Activated T-helper 1 cell treated with anti-CD3 and anti-CD28 coated beads, Interleukin-12 subunit alpha, Interleukin-12 subunit beta, Interleukin-2, Interleukin-4 antibody, amounts not matched to agents 30 ng/mL and 10 ng/mL and 1 ng/mL, durations not matched to agents 14 hours and 24 hours and 36 hours (primary cell): ENCODE results near the gene LRIG1. TPM values are rescaled to one million over a fixed set of nuclear protein-coding genes. Genes with fewer than 3 reads are reported as not detected.

ENCODE experiments used
- DNase-seq: peaks from one replicate; pipeline ENCODE4 v3.0.0; 2021; ENCODE audit warnings: low spot score
- H3K27ac Mint-ChIP-seq: one replicate; pipeline ENCODE4 v1.8.0; 2021; ENCODE audit warnings: mild to moderate bottlenecking, mixed read lengths
- H3K27me3 Mint-ChIP-seq: one replicate; pipeline ENCODE4 v1.8.0; 2022; ENCODE audit warnings: mild to moderate bottlenecking, moderate library complexity, mixed read lengths; ENCODE audit not compliant: insufficient read depth
- H3K36me3 Mint-ChIP-seq: one replicate; pipeline ENCODE4 v1.8.0; 2021; ENCODE audit warnings: low read depth, mixed read lengths
- H3K4me1 Mint-ChIP-seq: one replicate; pipeline ENCODE4 v1.8.0; 2021; ENCODE audit warnings: low read depth, mixed read lengths
- H3K4me3 Mint-ChIP-seq: one replicate; pipeline ENCODE4 v1.8.0; 2021; ENCODE audit warnings: mild to moderate bottlenecking, moderate library complexity, mixed read lengths
- H3K9me3 Mint-ChIP-seq: one replicate; pipeline ENCODE4 v1.8.0; 2021; ENCODE audit warnings: mixed read lengths
- intact Hi-C: fragments of 100-400 bp; cut with micrococcal nuclease; formaldehyde crosslinking; loops from one replicate; pipeline ENCODE4 v1.15.1; 2024
- total RNA-seq: library from RNA; stranded (reverse); gene quantifications from 2 replicates; pipeline ENCODE4 v1.2.3, GENCODE V29; 2022

LRIG1 gene
- total RNA-seq, 1 donor from 2014 or later, result 57.4 TPM

DNA sequence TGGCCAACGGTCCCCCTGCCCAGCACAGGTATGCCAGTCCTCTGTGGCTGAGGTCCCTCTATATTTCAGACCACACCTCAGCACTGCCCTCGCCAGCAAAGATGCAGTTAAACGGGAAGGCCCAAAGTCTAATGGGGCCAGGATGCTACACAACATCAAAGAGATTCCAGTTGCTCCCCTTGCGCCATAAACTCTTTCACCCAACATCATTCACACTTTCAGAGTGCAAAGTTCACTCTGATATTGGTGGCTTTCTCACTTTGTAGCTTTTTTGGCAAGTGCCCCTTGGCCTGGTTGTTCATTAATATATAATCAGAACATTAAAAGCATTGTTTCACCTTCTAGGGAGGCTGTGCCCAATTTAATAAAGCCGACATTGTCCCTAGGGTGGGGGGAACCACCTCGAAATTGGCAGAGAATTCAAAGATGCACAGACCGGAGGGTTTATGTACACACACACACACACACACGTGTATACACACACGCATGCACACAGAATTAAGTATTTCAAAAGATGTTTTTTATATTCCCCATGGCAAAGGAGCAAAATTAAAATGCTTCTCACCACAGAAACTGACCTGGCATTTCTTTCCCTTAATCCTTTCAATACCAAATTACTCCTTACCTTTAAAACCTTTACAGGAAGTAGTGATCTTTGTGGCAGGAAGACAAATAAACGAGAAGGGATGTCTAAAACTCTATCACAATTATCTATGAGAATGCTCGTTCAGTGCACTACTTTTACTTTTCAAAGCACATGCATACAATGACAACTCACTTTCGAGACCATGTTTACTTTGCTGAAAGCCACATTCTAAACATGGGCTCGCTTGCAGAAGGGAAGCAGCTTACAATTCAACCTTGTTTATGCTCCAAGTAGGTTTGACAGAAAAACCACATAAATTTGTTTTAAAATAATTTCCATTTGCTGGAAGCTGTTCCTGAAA, 19.5 kb downstream of the LRIG1 start:
- intact Hi-C loops, result loop anchor here (1.0 to 5.0 kb wide), 4 partner anchors 9 to 1176 kb away; no protein-coding TSS in a partner anchor
- no peaks in the 10 kb centered on the region for H3K27me3 Mint-ChIP-seq
- peaks cover 15% of the 10 kb centered on the region for H3K9me3 Mint-ChIP-seq
- peak overlapping the region; percentile 89 for H3K27ac Mint-ChIP-seq
- no peak for DNase-seq
- H3K36me3 Mint-ChIP-seq, result peaks cover 47% of the 10 kb centered on the region
- H3K4me3 Mint-ChIP-seq, result peak overlapping the region; percentile 72
- peaks cover 33% of the 10 kb centered on the region for H3K4me1 Mint-ChIP-seq

GRCh38 chr3:66480666-66481065, 20.2 kb downstream of the LRIG1 start:
- peaks cover 44% of the 10 kb centered on the region for H3K36me3 Mint-ChIP-seq
- intact Hi-C loops, result loop anchor here (1.0 to 5.0 kb wide), 4 partner anchors 8 to 1177 kb away; no protein-coding TSS in a partner anchor
- H3K27me3 Mint-ChIP-seq, result no peaks in the 10 kb centered on the region
- H3K4me1 Mint-ChIP-seq, result peaks cover 26% of the 10 kb centered on the region
- DNase-seq, result peak; percentile 45
- peak overlapping the region; percentile 89 for H3K27ac Mint-ChIP-seq
- peaks cover 15% of the 10 kb centered on the region for H3K9me3 Mint-ChIP-seq
- peak overlapping the region; percentile 72 for H3K4me3 Mint-ChIP-seq

- Mint-ChIP-seq H3K4me3 (peak overlapping the region; percentile 36), H3K27me3 (no peaks in the 10 kb centered on the region), H3K27ac (peak overlapping the region; percentile 89), H3K36me3 (peaks cover 38% of the 10 kb centered on the region), H3K4me1 (peaks cover 18% of the 10 kb centered on the region), H3K9me3 (peaks cover 15% of the 10 kb centered on the region)
- no peak for DNase-seq
- intact Hi-C loops, result loop anchor here (1.0 to 10.0 kb wide), 2 partner anchors 22 to 445 kb away; partner anchors contain the start of genes LRIG1 and MAGI1
These were observed 21.3 kb downstream of the LRIG1 start for GRCh38 chr3:66479532-66479947.

GRCh38 chr3:66478960-66479359, 21.9 kb downstream of the LRIG1 start:
- H3K27me3 Mint-ChIP-seq, result no peaks in the 10 kb centered on the region
- intact Hi-C loops, result loop anchor here (1.0 to 10.0 kb wide), 2 partner anchors 22 to 444 kb away; partner anchors contain the start of genes LRIG1 and MAGI1
- peaks cover 13% of the 10 kb centered on the region for H3K4me1 Mint-ChIP-seq
- peaks cover 15% of the 10 kb centered on the region for H3K9me3 Mint-ChIP-seq
- peak overlapping the region; percentile 89 for H3K27ac Mint-ChIP-seq
- peak overlapping the region; percentile 36 for H3K4me3 Mint-ChIP-seq
- peaks cover 32% of the 10 kb centered on the region for H3K36me3 Mint-ChIP-seq
- DNase-seq, result no peak

DNA sequence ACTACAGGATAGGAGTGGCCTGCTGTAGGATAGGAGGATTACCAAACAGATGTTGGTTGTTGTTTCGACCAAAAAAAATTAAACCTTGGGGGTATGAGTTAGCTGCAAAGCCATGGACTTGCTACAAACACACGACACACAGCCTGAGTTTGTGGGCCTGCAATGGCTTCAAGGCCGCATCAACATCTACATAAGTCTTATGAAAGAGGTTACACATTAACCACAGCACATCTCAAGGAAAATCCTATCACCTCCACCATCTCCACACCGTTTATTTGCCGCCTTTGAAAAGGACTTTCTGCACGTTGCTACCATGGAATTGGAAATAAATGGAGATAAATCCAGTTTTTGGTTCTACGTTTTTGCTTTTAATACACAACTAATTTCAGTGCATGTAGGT, 23.0 kb downstream of the LRIG1 start:
- intact Hi-C loops, result loop anchor here (10.0 kb wide), 1 partner anchor 443 kb away; the partner anchor contains the start of gene MAGI1
- Mint-ChIP-seq H3K4me3 (no peak overlapping the region), H3K27ac (peak overlapping the region; percentile 50), H3K36me3 (peaks cover 29% of the 10 kb centered on the region), H3K4me1 (peaks cover 2% of the 10 kb centered on the region), H3K9me3 (peaks cover 15% of the 10 kb centered on the region), H3K27me3 (no peaks in the 10 kb centered on the region)
- DNase-seq, result no peak

GRCh38 chr3:66476852-66477381, 23.9 kb downstream of the LRIG1 start:
- H3K36me3 Mint-ChIP-seq, result peaks cover 29% of the 10 kb centered on the region
- intact Hi-C loops, result loop anchor here (10.0 kb wide), 1 partner anchor 442 kb away; the partner anchor contains the start of gene MAGI1
- peaks cover 15% of the 10 kb centered on the region for H3K9me3 Mint-ChIP-seq
- DNase-seq, result no peak
- no peak overlapping the region for H3K27ac Mint-ChIP-seq
- H3K4me1 Mint-ChIP-seq, result peaks cover 2% of the 10 kb centered on the region
- no peak overlapping the region for H3K4me3 Mint-ChIP-seq
- H3K27me3 Mint-ChIP-seq, result no peaks in the 10 kb centered on the region

DNA sequence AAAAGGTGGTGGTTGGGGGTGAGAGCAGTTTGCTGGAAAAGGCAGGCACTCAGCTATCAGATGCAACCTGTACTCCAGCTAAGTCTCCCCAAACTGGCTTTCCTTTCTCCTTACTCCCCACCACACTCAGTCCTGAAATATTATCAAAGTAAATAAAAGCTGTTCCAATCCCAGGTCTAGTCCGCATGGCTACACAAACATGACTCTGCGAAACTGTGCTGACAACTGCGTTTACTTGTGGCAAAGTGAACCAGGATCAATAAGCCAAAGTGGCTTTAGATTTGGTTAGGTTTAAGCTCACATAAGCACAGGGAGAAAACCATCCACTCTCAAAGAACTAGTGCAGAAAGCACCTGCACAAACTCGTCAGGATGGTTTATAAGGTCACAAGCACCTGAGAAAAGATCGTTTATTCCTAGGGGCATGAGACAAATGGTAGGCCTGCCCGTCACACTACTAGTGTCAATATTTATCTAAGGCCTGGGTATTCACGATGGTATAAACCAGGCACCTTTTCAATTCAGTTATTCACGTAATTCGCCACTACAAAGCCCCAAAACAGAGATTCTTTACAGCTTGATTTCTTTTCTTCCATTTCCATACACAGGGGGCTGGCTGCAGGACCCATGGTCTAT, 25.3 kb downstream of the LRIG1 start:
- no peak overlapping the region for H3K4me3 Mint-ChIP-seq
- H3K4me1 Mint-ChIP-seq, result peaks cover 15% of the 10 kb centered on the region
- intact Hi-C loops, result loop anchor here (10.0 kb wide), 1 partner anchor 441 kb away; the partner anchor contains the start of gene MAGI1
- no peaks in the 10 kb centered on the region for H3K27me3 Mint-ChIP-seq
- H3K36me3 Mint-ChIP-seq, result peaks cover 25% of the 10 kb centered on the region
- no peak for DNase-seq
- H3K9me3 Mint-ChIP-seq, result peaks cover 13% of the 10 kb centered on the region
- H3K27ac Mint-ChIP-seq, result no peak overlapping the region

- Mint-ChIP-seq H3K36me3 (peaks cover 24% of the 10 kb centered on the region), H3K27me3 (no peaks in the 10 kb centered on the region), H3K27ac (no peak overlapping the region), H3K9me3 (no peaks in the 10 kb centered on the region), H3K4me1 (peaks cover 33% of the 10 kb centered on the region), H3K4me3 (peak overlapping the region; percentile 76)
- intact Hi-C loops, result loop anchor here (5.0 to 10.0 kb wide), 2 partner anchors 439 to 874 kb away; partner anchors contain the start of gene MAGI1
- DNase-seq, result no peak
These were observed 27.1 kb downstream of the LRIG1 start for GRCh38 chr3:66473692-66474091.

DNA sequence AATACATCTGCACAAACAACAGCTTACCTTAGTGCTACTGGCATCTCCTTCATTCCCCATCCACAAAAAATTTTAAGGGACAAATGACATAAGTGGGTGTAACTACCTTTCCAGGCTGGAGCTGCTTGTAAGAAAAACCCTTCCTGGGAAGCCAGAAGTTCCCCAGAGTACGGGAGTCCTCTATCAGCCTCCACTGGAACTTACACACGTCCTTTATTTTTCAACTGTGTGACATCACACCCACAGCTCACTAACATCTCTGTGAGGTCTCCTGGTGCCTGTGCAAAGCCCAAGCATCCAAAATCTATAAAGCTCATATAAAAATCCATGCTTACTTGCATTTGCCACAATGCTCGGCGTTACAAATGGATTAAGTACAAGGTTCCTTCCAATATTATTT, 27.6 kb downstream of the LRIG1 start:
- no peak overlapping the region for H3K27ac Mint-ChIP-seq
- H3K4me1 Mint-ChIP-seq, result peaks cover 38% of the 10 kb centered on the region
- no peaks in the 10 kb centered on the region for H3K9me3 Mint-ChIP-seq
- peak overlapping the region; percentile 76 for H3K4me3 Mint-ChIP-seq
- no peaks in the 10 kb centered on the region for H3K27me3 Mint-ChIP-seq
- intact Hi-C loops, result loop anchor here (5.0 to 10.0 kb wide), 2 partner anchors 438 to 874 kb away; partner anchors contain the start of gene MAGI1
- no peak for DNase-seq
- H3K36me3 Mint-ChIP-seq, result peaks cover 24% of the 10 kb centered on the region

DNA sequence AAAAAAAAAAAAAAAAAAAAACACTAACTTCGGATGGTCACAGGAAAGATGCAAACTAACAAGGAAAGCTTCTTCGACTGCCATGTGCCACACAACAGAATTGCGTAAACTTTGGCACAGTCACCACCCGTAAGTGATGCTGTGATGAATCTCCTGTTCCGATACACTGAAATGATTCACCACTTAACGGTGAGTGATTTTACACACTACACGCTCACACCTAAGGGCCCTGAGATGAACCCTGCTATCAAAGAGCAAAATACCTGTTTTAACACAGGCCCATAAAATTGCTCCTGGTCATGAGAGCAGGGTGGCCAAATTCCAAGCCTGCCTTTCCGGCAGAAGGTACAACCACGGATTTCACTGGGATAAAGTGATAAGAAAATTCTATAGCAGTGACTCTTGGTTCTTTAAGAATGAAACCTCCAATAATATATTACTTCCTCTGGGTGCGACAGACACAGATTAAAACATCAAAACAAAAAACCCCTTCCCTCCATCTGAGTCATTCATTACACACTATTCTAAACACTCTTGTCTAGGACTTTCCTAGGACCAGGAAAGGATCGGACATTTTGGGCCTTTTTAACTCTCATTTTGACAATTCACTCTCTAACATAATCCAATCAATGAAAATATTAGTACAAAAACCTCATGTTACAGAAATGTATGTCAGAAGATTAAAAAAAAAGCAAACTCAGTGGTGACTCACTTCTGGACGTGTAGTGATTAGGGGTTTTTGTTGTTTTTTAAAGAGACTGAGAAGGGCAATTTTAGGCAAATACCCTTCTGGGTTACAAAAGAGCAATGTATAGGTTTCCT, 28.3 kb downstream of the LRIG1 start:
- Mint-ChIP-seq H3K4me3 (peak overlapping the region; percentile 76), H3K27ac (no peak overlapping the region), H3K4me1 (peaks cover 44% of the 10 kb centered on the region), H3K36me3 (peaks cover 23% of the 10 kb centered on the region), H3K27me3 (no peaks in the 10 kb centered on the region), H3K9me3 (no peaks in the 10 kb centered on the region)
- DNase-seq, result peak; percentile 48
- intact Hi-C loops, result loop anchor here (1.0 to 10.0 kb wide), 5 partner anchors 9 to 875 kb away; partner anchors contain the start of genes LRIG1 and MAGI1

DNA sequence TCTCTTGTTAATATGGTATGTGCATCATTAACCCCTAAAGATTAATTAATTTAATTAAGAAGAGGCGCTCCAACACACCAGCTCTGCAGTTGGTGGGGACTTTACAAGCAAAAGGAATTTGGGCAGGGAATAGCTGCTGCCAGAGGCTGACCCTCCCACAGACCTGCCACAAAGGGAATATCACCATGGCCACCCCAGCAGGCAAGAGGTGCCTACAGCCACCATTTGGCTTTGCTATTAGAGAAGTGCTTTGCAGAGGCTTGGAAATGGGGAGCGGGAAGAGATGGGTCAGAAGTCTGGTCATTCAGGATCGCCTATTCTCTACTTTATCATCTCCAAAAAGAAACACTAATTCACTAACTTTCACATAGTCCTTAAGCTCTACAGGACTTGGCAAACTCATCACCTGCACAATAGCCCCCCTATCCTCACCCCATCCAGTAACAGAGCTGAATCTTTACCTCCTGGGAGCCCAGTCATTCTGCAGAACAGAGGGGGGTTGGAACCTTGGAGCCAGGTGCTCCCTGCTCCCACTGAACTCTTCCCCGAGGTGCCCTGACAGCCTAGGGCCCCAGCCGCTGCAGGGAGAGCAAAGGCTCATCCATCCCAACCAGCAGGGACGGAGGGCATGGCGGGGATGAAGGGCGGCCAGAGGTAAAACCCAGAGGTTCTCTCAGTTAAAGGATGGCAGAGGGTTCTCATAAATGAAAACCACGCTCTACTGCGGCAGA, 29.7 kb downstream of the LRIG1 start:
- DNase-seq, result no peak
- H3K4me3 Mint-ChIP-seq, result no peak overlapping the region
- intact Hi-C loops, result loop anchor here (5.0 to 10.0 kb wide), 2 partner anchors 436 to 876 kb away; partner anchors contain the start of gene MAGI1
- no peaks in the 10 kb centered on the region for H3K9me3 Mint-ChIP-seq
- H3K27ac Mint-ChIP-seq, result peak overlapping the region; percentile 74
- H3K36me3 Mint-ChIP-seq, result peaks cover 25% of the 10 kb centered on the region
- no peaks in the 10 kb centered on the region for H3K27me3 Mint-ChIP-seq
- H3K4me1 Mint-ChIP-seq, result peaks cover 53% of the 10 kb centered on the region
